NK-92 (cell line): ENCODE measurements around the gene MMRN1.

Source experiments
- DNase-seq: peaks from one replicate; lab custom pipeline; 2025; ENCODE audit not compliant: unreplicated experiment; lab: John Stamatoyannopoulos, UW

MMRN1 gene

GRCh38 chr4:89906777-89907521 is 12.3 kb downstream of the MMRN1 start:
- no peak for DNase-seq

GRCh38 chr4:89909889-89910288 is 15.2 kb downstream of the MMRN1 start:
- no peak for DNase-seq

- no peak for DNase-seq
These were observed 19.0 kb downstream of the MMRN1 start for GRCh38 chr4:89913623-89914022.

GRCh38 chr4:89914609-89915550 is 20.2 kb downstream of the MMRN1 start:
- no peak for DNase-seq

- DNase-seq: no peak
These were observed 21.3 kb downstream of the MMRN1 start for GRCh38 chr4:89915937-89916336.

GRCh38 chr4:89922848-89923416 is 28.3 kb downstream of the MMRN1 start:
- no peak for DNase-seq

- DNase-seq: no peak
These were observed 34.2 kb downstream of the MMRN1 start for GRCh38 chr4:89928838-89929237.

- DNase-seq: no peak
These were observed 34.9 kb downstream of the MMRN1 start for GRCh38 chr4:89929425-89930159.

- DNase-seq: no peak
These were observed 44.9 kb downstream of the MMRN1 start for GRCh38 chr4:89939546-89939945.

- no peak for DNase-seq
These were observed 45.3 kb downstream of the MMRN1 start for GRCh38 chr4:89939994-89940393.

- DNase-seq: no peak
These were observed 48.2 kb downstream of the MMRN1 start for GRCh38 chr4:89942811-89943210.

- DNase-seq: no peak
These were observed 55.2 kb downstream of the MMRN1 start for GRCh38 chr4:89949782-89950387.

- no peak for DNase-seq
These were observed 57.8 kb downstream of the MMRN1 start for GRCh38 chr4:89952458-89952857.

- no peak for DNase-seq
These were observed 60.4 kb downstream of the MMRN1 start for GRCh38 chr4:89954906-89955695.

GRCh38 chr4:89957046-89957926 is 62.6 kb downstream of the MMRN1 start:
- no peak for DNase-seq

- DNase-seq: no peak
These were observed 87.2 kb downstream of the MMRN1 start for GRCh38 chr4:89981789-89982334.

GRCh38 chr4:89988268-89988667 is 93.6 kb downstream of the MMRN1 start:
- DNase-seq: no peak

- no peak for DNase-seq
These were observed 98.1 kb downstream of the MMRN1 start for GRCh38 chr4:89992744-89993143.
